Measurements from ENCODE around the gene GFM2. TPM values are rescaled to one million over a fixed set of nuclear protein-coding genes. Genes with fewer than 3 reads are reported as not detected.
"Not testable (repeated sequence)": the region's sequence is repeated elsewhere in the genome, so short reads cannot be mapped to it uniquely, and the experiment has no call there.

GFM2 gene
- total RNA-seq, 1 experiment from 2014 or later = 103 TPM

GRCh38 chr5:74722271-74722670 is 44.6 kb downstream of the GFM2 start:
- no peak for DNase-seq (ENCODE audit: low spot score)

GRCh38 chr5:74717596-74717995 is 49.3 kb downstream of the GFM2 start:
- DNase-seq (ENCODE audit: low spot score) = no peak

- DNase-seq (ENCODE audit: low spot score) = no peak
These were observed 73.7 kb downstream of the GFM2 start for GRCh38 chr5:74693191-74693590.

GRCh38 chr5:74686962-74687751 is 79.8 kb downstream of the GFM2 start:
- DNase-seq (ENCODE audit: low spot score) = no peak

- DNase-seq (ENCODE audit: low spot score) = no peak
These were observed 80.8 kb downstream of the GFM2 start for GRCh38 chr5:74685979-74686631.

- DNase-seq (ENCODE audit: low spot score) = peak; percentile 88
These were observed 81.7 kb downstream of the GFM2 start, which contains the start of gene HEXB for GRCh38 chr5:74684900-74685851. Gene HEXB (plus strand): TSS chr5:74685233. CDS start chr5:74685261, 28 bp downstream.

GRCh38 chr5:74679966-74680365 is 87.0 kb downstream of the GFM2 start:
- no peak for DNase-seq (ENCODE audit: low spot score)

GRCh38 chr5:74679300-74679699 is 87.6 kb downstream of the GFM2 start:
- DNase-seq (ENCODE audit: low spot score) = not testable (repeated sequence)

- DNase-seq (ENCODE audit: low spot score) = not testable (repeated sequence)
These were observed 88.8 kb downstream of the GFM2 start for GRCh38 chr5:74678123-74678522.

GRCh38 chr5:74676466-74676865 is 90.5 kb downstream of the GFM2 start:
- DNase-seq (ENCODE audit: low spot score) = not testable (repeated sequence)

GRCh38 chr5:74673011-74673790 is 93.7 kb downstream of the GFM2 start:
- peak; percentile 50 for DNase-seq (ENCODE audit: low spot score)

GRCh38 chr5:74672215-74672877 is 94.6 kb downstream of the GFM2 start:
- DNase-seq (ENCODE audit: low spot score) = no peak

Other genes starting within 250 kb of the GFM2 start
- 26.2 and 28.3 TPM in 2 replicates for gene ENC1, start 126.4 kb downstream of the GFM2 start, total RNA-seq (2014; rRNA removed; shearing (Covaris generic))
- gene HEXB, start 81.9 kb downstream of the GFM2 start, total RNA-seq (2014; rRNA removed; shearing (Covaris generic)) = 438 and 450 TPM in 2 replicates
- 199 and 320 TPM in 2 replicates for gene NSA2, start 132 bp upstream of the GFM2 start, total RNA-seq (2014; rRNA removed; shearing (Covaris generic))
- 28.3 and 33.0 TPM in 2 replicates for gene FAM169A, start 99.3 kb upstream of the GFM2 start, total RNA-seq (2014; rRNA removed; shearing (Covaris generic))